GM10266 (cell line): ENCODE measurements around the gene GNPDA1.

Experiments used
- DNase-seq: peaks from one replicate; pipeline ENCODE4 v3.0.0; 2012; ENCODE audit errors: extremely low spot score
- TF ChIP-seq, protein P1 (sequence below): IDR thresholded peaks from 2 replicates; pipeline ENCODE4 v1.5.1; 2012; ENCODE audit warnings: mild to moderate bottlenecking, low read depth; ENCODE audit not compliant: control insufficient read depth, insufficient read depth; ENCODE audit errors: missing control alignments

The GNPDA1 gene

DNA sequence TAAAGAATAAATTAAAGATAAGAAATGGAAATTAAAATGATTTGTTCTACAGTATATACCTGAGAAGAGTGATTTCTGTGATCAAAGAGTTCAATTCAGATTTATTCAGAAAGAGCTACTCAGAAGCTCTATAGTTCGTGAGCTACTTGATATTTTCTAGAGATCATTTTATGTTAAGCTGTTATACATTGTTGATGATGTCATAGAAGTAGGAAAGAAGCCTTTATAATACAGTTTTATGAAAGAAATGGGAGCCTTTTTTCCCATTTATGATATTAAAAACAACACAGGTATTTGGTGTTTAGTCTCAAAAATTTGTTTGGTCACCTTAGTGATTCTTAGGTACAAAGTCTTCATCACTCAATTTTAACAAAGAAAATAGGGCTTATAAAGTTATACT is 23.1 kb downstream of the GNPDA1 start:
- TF ChIP-seq, protein P1, sequence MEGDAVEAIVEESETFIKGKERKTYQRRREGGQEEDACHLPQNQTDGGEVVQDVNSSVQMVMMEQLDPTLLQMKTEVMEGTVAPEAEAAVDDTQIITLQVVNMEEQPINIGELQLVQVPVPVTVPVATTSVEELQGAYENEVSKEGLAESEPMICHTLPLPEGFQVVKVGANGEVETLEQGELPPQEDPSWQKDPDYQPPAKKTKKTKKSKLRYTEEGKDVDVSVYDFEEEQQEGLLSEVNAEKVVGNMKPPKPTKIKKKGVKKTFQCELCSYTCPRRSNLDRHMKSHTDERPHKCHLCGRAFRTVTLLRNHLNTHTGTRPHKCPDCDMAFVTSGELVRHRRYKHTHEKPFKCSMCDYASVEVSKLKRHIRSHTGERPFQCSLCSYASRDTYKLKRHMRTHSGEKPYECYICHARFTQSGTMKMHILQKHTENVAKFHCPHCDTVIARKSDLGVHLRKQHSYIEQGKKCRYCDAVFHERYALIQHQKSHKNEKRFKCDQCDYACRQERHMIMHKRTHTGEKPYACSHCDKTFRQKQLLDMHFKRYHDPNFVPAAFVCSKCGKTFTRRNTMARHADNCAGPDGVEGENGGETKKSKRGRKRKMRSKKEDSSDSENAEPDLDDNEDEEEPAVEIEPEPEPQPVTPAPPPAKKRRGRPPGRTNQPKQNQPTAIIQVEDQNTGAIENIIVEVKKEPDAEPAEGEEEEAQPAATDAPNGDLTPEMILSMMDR, result no peak
- no peak for DNase-seq

- DNase-seq, result no peak
- TF ChIP-seq, protein P1, result no peak
Measured at GRCh38 chr5:141986072-141986471, 26.8 kb downstream of the GNPDA1 start.

GRCh38 chr5:141982626-141983025 is 30.2 kb downstream of the GNPDA1 start:
- no peak for DNase-seq
- TF ChIP-seq, protein P1, result no peak

GRCh38 chr5:141978389-141978788 is 34.4 kb downstream of the GNPDA1 start:
- TF ChIP-seq, protein P1, result no peak
- DNase-seq, result no peak

DNA sequence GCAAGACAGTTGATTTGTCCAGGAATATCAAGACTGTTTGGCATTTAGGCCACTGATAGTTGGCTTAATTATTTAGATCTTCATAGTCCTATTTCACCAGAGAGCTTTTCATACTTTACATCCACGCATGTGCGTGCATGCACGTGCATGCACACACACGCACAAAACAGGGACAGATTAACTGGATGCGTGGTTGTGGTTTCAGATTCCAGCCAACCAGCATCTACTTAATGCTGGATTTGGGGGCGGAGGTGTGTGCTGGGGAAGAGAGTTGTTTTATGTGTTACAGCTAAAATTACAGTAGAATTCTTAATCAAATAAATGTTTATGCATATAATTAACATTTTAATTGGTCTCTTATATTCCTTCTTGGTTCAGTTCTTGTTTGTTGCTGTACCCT is 36.7 kb downstream of the GNPDA1 start:
- no peak for DNase-seq
- TF ChIP-seq, protein P1, result no peak

- DNase-seq, result no peak
Measured at GRCh38 chr5:141973871-141974595, 38.8 kb downstream of the GNPDA1 start.

More at GRCh38 chr5:141973871-141974595, 38.8 kb downstream of the GNPDA1 start:
- TF ChIP-seq, protein P1, result no peak
